HEK293 (cell line): ENCODE measurements around the gene KANK3.

Source experiments
- CTCF ChIA-PET: fragments of 350-600 bp; formaldehyde crosslinking; extraction: SDS; loops from one replicate; lab custom pipeline; 2021; ENCODE audit warnings: antibody characterized with exemption; lab: Yijun Ruan, JAX
- POLR2A ChIA-PET: fragments of 300-600 bp; formaldehyde crosslinking; extraction: SDS; loops from one replicate; lab custom pipeline; 2020; ENCODE audit warnings: antibody characterized with exemption, inconsistent platforms; lab: Yijun Ruan, JAX
- H3K27ac ChIP-seq: fragments of 200-500 bp; sonication (Bioruptor generic); 2 replicates; pipeline ENCODE4 v1.5.1; 2014; ENCODE audit warnings: low read depth, low read length, control low read depth, inconsistent platforms; ENCODE audit errors: extremely low read depth
- H3K36me3 ChIP-seq, 2 experiments: fragments of 200-500 bp in 1 of 2; sonication (Bioruptor generic) in 1 of 2; 1 replicate in 1 of 2; 2 replicates in 1 of 2; pipeline ENCODE4 v1.5.1; 2014 to 2017; ENCODE audit warnings: inconsistent platforms in 2 of 2, low read length in 2 of 2; ENCODE audit not compliant: control insufficient read depth in 2 of 2, insufficient read depth in 1 of 2
- H3K4me1 ChIP-seq: fragments of 200-500 bp; sonication (Bioruptor generic); 2 replicates; pipeline ENCODE4 v1.5.1; 2014; ENCODE audit warnings: mild to moderate bottlenecking, low read length, inconsistent platforms; ENCODE audit not compliant: control insufficient read depth, insufficient read depth
- H3K4me3 ChIP-seq: 2 replicates; pipeline ENCODE4 v1.5.1; 2011; ENCODE audit warnings: low read depth, mild to moderate bottlenecking, control low read depth, low read length, moderate library complexity
- H3K9me3 ChIP-seq: fragments of 200-500 bp; sonication (Bioruptor generic); 2 replicates; pipeline ENCODE4 v1.5.1; 2014; ENCODE audit warnings: low read depth, low read length, inconsistent platforms; ENCODE audit not compliant: control insufficient read depth, insufficient read depth
- BCL11B ChIP-seq: fragments of 450-650 bp; formaldehyde crosslinking; IDR thresholded peaks from 2 replicates; pipeline ENCODE4 v1.5.1; 2016; ENCODE audit warnings: low read depth, missing biosample characterization, missing genetic modification characterization
- MYNN ChIP-seq: fragments of 450-650 bp; formaldehyde crosslinking; IDR thresholded peaks from 2 replicates; pipeline ENCODE4 v1.5.1; 2016; ENCODE audit warnings: missing biosample characterization, missing genetic modification characterization, borderline replicate concordance
- REST ChIP-seq: fragments of 450-650 bp; formaldehyde crosslinking; IDR thresholded peaks from 2 replicates; pipeline ENCODE4 v1.5.1; 2016; ENCODE audit warnings: missing biosample characterization, missing genetic modification characterization
- ZBTB20 ChIP-seq: fragments of 450-650 bp; formaldehyde crosslinking; IDR thresholded peaks from 2 replicates; pipeline ENCODE4 v1.5.1; 2016; ENCODE audit warnings: missing biosample characterization, missing genetic modification characterization
- ZBTB44 ChIP-seq: fragments of 450-650 bp; IDR thresholded peaks from 2 replicates; pipeline ENCODE4 v1.5.1; 2018; ENCODE audit warnings: missing biosample characterization, mild to moderate bottlenecking, missing genetic modification characterization
- ZNF10 ChIP-seq: fragments of 450-650 bp; formaldehyde crosslinking; IDR thresholded peaks from 2 replicates; pipeline ENCODE4 v1.5.1; 2017; ENCODE audit warnings: missing biosample characterization, missing genetic modification characterization
- ZNF112 ChIP-seq: fragments of 450-650 bp; formaldehyde crosslinking; IDR thresholded peaks from 2 replicates; pipeline ENCODE4 v1.5.0; 2017; ENCODE audit warnings: missing biosample characterization, missing genetic modification characterization
- ZNF16 ChIP-seq: fragments of 450-650 bp; formaldehyde crosslinking; IDR thresholded peaks from 2 replicates; pipeline ENCODE4 v1.5.1; 2016; ENCODE audit warnings: low read depth, missing biosample characterization, missing genetic modification characterization
- ZNF24 ChIP-seq: fragments of 450-650 bp; formaldehyde crosslinking; IDR thresholded peaks from 2 replicates; pipeline ENCODE4 v1.5.1; 2016; ENCODE audit warnings: missing biosample characterization, missing genetic modification characterization
- ZNF280D ChIP-seq: fragments of 450-650 bp; formaldehyde crosslinking; IDR thresholded peaks from 2 replicates; pipeline ENCODE4 v1.5.1; 2016; ENCODE audit warnings: missing biosample characterization, missing genetic modification characterization
- ZNF335 ChIP-seq: fragments of 450-650 bp; formaldehyde crosslinking; conservative IDR thresholded peaks from 2 replicates; pipeline ENCODE4 v1.5.1; 2016; ENCODE audit warnings: missing biosample characterization, missing genetic modification characterization
- ZNF350 ChIP-seq: fragments of 450-650 bp; formaldehyde crosslinking; IDR thresholded peaks from 2 replicates; pipeline ENCODE4 v1.5.0; 2017; ENCODE audit warnings: missing biosample characterization, mild to moderate bottlenecking, missing genetic modification characterization
- ZNF391 ChIP-seq: fragments of 450-650 bp; formaldehyde crosslinking; IDR thresholded peaks from 2 replicates; pipeline ENCODE4 v1.5.1; 2016; ENCODE audit warnings: low read depth, missing biosample characterization, missing genetic modification characterization, borderline replicate concordance
- ZNF423 ChIP-seq: fragments of 450-650 bp; formaldehyde crosslinking; IDR thresholded peaks from 2 replicates; pipeline ENCODE4 v1.5.1; 2016; ENCODE audit warnings: missing biosample characterization, missing genetic modification characterization
- ZNF514 ChIP-seq: fragments of 450-650 bp; formaldehyde crosslinking; IDR thresholded peaks from 2 replicates; pipeline ENCODE4 v1.5.1; 2016; ENCODE audit warnings: missing biosample characterization, missing genetic modification characterization
- ZNF677 ChIP-seq: fragments of 450-650 bp; IDR thresholded peaks from 2 replicates; pipeline ENCODE4 v1.5.0; 2018; ENCODE audit warnings: missing biosample characterization, mild to moderate bottlenecking, missing genetic modification characterization, moderate library complexity
- TF ChIP-seq, protein P1 (sequence below): fragments of 450-650 bp; formaldehyde crosslinking; IDR thresholded peaks from 2 replicates; pipeline ENCODE4 v1.5.1; 2016; ENCODE audit warnings: missing biosample characterization, missing genetic modification characterization, borderline replicate concordance
- TF ChIP-seq, protein P2 (sequence below): sonication (generic); formaldehyde crosslinking; IDR thresholded peaks from 2 replicates; pipeline ENCODE4 v1.8.1; 2022; ENCODE audit warnings: mild to moderate bottlenecking, moderate library complexity, missing genetic modification reagents
- TF ChIP-seq, protein P3 (sequence below): fragments of 450-650 bp; formaldehyde crosslinking; IDR thresholded peaks from 2 replicates; pipeline ENCODE4 v1.5.1; 2016; ENCODE audit warnings: missing biosample characterization, missing genetic modification characterization, borderline replicate concordance

Gene KANK3

GRCh38 chr19:8322638-8322997 lies 20.4 kb downstream of the KANK3 start:
- Histone ChIP-seq H3K27ac (no peak overlapping the region; the same call in 1 of the 2 replicates), H3K4me3 (peak overlapping the region; percentile 97)
- TF ChIP-seq ZNF24 (no peak), ZNF335 (tag by site-specific recombination) (no peak), ZNF677 (tag by site-specific recombination) (no peak), MYNN (tag by site-specific recombination) (no peak), ZNF514 (no peak), ZBTB44 (no peak), ZNF16 (no peak)
- TF ChIP-seq, protein P1, sequence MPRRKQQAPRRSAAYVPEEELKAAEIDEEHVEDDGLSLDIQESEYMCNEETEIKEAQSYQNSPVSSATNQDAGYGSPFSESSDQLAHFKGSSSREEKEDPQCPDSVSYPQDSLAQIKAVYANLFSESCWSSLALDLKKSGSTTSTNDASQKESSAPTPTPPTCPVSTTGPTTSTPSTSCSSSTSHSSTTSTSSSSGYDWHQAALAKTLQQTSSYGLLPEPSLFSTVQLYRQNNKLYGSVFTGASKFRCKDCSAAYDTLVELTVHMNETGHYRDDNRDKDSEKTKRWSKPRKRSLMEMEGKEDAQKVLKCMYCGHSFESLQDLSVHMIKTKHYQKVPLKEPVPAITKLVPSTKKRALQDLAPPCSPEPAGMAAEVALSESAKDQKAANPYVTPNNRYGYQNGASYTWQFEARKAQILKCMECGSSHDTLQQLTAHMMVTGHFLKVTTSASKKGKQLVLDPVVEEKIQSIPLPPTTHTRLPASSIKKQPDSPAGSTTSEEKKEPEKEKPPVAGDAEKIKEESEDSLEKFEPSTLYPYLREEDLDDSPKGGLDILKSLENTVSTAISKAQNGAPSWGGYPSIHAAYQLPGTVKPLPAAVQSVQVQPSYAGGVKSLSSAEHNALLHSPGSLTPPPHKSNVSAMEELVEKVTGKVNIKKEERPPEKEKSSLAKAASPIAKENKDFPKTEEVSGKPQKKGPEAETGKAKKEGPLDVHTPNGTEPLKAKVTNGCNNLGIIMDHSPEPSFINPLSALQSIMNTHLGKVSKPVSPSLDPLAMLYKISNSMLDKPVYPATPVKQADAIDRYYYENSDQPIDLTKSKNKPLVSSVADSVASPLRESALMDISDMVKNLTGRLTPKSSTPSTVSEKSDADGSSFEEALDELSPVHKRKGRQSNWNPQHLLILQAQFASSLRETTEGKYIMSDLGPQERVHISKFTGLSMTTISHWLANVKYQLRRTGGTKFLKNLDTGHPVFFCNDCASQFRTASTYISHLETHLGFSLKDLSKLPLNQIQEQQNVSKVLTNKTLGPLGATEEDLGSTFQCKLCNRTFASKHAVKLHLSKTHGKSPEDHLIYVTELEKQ (tag by site-specific recombination) = no peak
- TF ChIP-seq, all 188 proteins: peak for 0
- Histone ChIP-seq H3K4me1 (peaks cover 5% of the 10 kb centered on the region; the same call in 1 of the 2 replicates), H3K36me3 (peaks cover 7 to 32% of the 10 kb centered on the region in 2 experiments), H3K9me3 (no peaks in the 10 kb centered on the region)
- ChIA-PET CTCF (interaction anchor here (0.7 kb wide), 2 partner anchors 10 to 31 kb away, joined by 3 to 4 read pairs; no protein-coding TSS in a partner anchor), POLR2A (interaction anchor here (0.6 to 2.0 kb wide), 4 partner anchors 12 to 236 kb away, joined by 3 to 22 read pairs (median 3); no protein-coding TSS in a partner anchor)

- ChIA-PET POLR2A (interaction anchor here (0.6 to 2.0 kb wide), 10 partner anchors 9 to 1253 kb away, joined by 3 to 22 read pairs (median 6); partner anchors contain the start of genes RAB11B, ZNF414 and ZNF557), CTCF (interaction anchor here (0.7 to 1.0 kb wide), 5 partner anchors 11 to 258 kb away, joined by 3 to 4 read pairs (median 3); no protein-coding TSS in a partner anchor)
- H3K27ac ChIP-seq = peak overlapping the region; percentile 83
- peaks cover 7 to 32% of the 10 kb centered on the region in 2 experiments for H3K36me3 ChIP-seq
- peaks cover 5% of the 10 kb centered on the region; the same call in 1 of the 2 replicates for H3K4me1 ChIP-seq
- H3K9me3 ChIP-seq = no peaks in the 10 kb centered on the region
- peak overlapping the region; percentile 97 for H3K4me3 ChIP-seq
- TF ChIP-seq ZNF350 (no peak), ZBTB20 (tag by site-specific recombination) (no peak), BCL11B (tag by site-specific recombination) (no peak), ZNF423 (tag by site-specific recombination) (no peak), ZNF112 (tag by site-specific recombination) (no peak), ZNF10 (tag by site-specific recombination) (no peak), ZNF280D (tag by site-specific recombination) (no peak), REST (tag by site-specific recombination) (no peak), ZNF391 (tag by site-specific recombination) (no peak)
- TF ChIP-seq, protein P2, sequence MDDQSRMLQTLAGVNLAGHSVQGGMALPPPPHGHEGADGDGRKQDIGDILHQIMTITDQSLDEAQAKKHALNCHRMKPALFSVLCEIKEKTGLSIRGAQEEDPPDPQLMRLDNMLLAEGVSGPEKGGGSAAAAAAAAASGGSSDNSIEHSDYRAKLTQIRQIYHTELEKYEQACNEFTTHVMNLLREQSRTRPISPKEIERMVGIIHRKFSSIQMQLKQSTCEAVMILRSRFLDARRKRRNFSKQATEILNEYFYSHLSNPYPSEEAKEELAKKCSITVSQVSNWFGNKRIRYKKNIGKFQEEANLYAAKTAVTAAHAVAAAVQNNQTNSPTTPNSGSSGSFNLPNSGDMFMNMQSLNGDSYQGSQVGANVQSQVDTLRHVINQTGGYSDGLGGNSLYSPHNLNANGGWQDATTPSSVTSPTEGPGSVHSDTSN (CRISPR knock-in tag) = no peak
- TF ChIP-seq, protein P3, sequence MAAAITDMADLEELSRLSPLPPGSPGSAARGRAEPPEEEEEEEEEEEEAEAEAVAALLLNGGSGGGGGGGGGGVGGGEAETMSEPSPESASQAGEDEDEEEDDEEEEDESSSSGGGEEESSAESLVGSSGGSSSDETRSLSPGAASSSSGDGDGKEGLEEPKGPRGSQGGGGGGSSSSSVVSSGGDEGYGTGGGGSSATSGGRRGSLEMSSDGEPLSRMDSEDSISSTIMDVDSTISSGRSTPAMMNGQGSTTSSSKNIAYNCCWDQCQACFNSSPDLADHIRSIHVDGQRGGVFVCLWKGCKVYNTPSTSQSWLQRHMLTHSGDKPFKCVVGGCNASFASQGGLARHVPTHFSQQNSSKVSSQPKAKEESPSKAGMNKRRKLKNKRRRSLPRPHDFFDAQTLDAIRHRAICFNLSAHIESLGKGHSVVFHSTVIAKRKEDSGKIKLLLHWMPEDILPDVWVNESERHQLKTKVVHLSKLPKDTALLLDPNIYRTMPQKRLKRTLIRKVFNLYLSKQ (tag by site-specific recombination) = no peak
These were observed 20.9 kb downstream of the KANK3 start for GRCh38 chr19:8321986-8322637.
